K562 (cell line): ENCODE data around the gene EHBP1L1. TPM values are rescaled to one million over a fixed set of nuclear protein-coding genes. Genes with fewer than 3 reads are reported as not detected.
A peak's percentile ranks its signal among the peaks of the same experiment; 100 is the strongest.

Source experiments
- ATAC-seq: fragments of 200-7000 bp; cut with Tn5 transposase; 3 replicates; pipeline ENCODE4 v1.9.1; 2020; ENCODE audit warnings: moderate library complexity
- BruUV-seq: library from RNA; stranded (reverse); fragments of 400-500 nt; replicated peaks from 2 replicates; lab custom pipeline; 2021; lab: Mats Ljungman, UMichigan
- CTCF ChIA-PET: fragments of 300-600 bp; formaldehyde crosslinking; extraction: SDS; loops from one replicate; lab custom pipeline; 2021; ENCODE audit warnings: low intra/inter-chr PET ratio; lab: Yijun Ruan, JAX
- POLR2A ChIA-PET: fragments of 300-600, 350-650 bp; sonication (Branson Sonifier 250); formaldehyde crosslinking; extraction: SDS; loops from one replicate; lab custom pipeline; 2021; ENCODE audit warnings: antibody characterized with exemption, inconsistent platforms; lab: Yijun Ruan, JAX
- DNase-seq, 4 experiments: peaks; one replicate each; pipeline versions ENCODE4 v3.0.0 to v3.0.0-alpha.2; 2011 to 2018; ENCODE audit warnings: low spot score in 3 of 4, mixed read lengths in 3 of 4; ENCODE audit errors: extremely low read depth in 1 of 4
- FAIRE-seq: peaks from 2 replicates; lab custom pipeline; 2011; peaks lifted over from hg19 to GRCh38; lab: Jason Lieb, UNC
- H2AFZ ChIP-seq: 2 replicates; pipeline ENCODE4 v1.6.0; 2011; ENCODE audit warnings: low read depth, low read length, control low read depth, inconsistent platforms
- H3K27ac ChIP-seq: fragments of 200-600 bp; 3 replicates; pipeline ENCODE4 v1.8.0; 2011; ENCODE audit warnings: low read depth, mild to moderate bottlenecking, control low read depth, inconsistent platforms, low read length, moderate library complexity, mixed read lengths; ENCODE audit errors: extremely low read depth
- H3K27me3 ChIP-seq, 2 experiments: fragments of 300-600 bp in 1 of 2; 2 replicates in 1 of 2; 3 replicates in 1 of 2; pipeline versions ENCODE4 v1.6.0 to v1.8.0; 2011; ENCODE audit warnings: inconsistent platforms in 2 of 2, low read length in 2 of 2, mild to moderate bottlenecking in 1 of 2, mixed read lengths in 1 of 2, moderate library complexity in 1 of 2; ENCODE audit not compliant: control insufficient read depth in 2 of 2, insufficient read depth in 2 of 2
- H3K36me3 ChIP-seq: fragments of 300-600 bp; 3 replicates; pipeline ENCODE4 v1.8.0; 2011; ENCODE audit warnings: mild to moderate bottlenecking, low read length, inconsistent platforms; ENCODE audit not compliant: control insufficient read depth, insufficient read depth
- H3K4me1 ChIP-seq, 2 experiments: fragments of 200-600 bp in 1 of 2; replicated peaks in 1 of 2; 2 replicates in 1 of 2; 3 replicates in 1 of 2; pipeline versions ENCODE4 v1.5.1 to v1.8.0; 2011; ENCODE audit warnings: inconsistent platforms in 2 of 2, low read length in 2 of 2, mild to moderate bottlenecking in 1 of 2, mixed read lengths in 1 of 2, moderate library complexity in 1 of 2; ENCODE audit not compliant: control insufficient read depth in 2 of 2, insufficient read depth in 2 of 2
- H3K4me2 ChIP-seq: 2 replicates; pipeline ENCODE4 v1.6.1; 2011; ENCODE audit warnings: low read length, control low read depth, inconsistent platforms, mixed read lengths; ENCODE audit not compliant: insufficient read depth
- H3K4me3 ChIP-seq: fragments of 200-600 bp; sonication (generic), shearing (Covaris generic); 2 replicates; pipeline ENCODE4 v1.5.1; 2016; ENCODE audit warnings: control low read depth, inconsistent platforms
- H3K79me2 ChIP-seq: fragments of 200-600 bp; 3 replicates; pipeline ENCODE4 v1.8.0; 2011; ENCODE audit warnings: low read length, inconsistent platforms; ENCODE audit not compliant: control insufficient read depth, insufficient read depth
- H3K9ac ChIP-seq, 2 experiments: 2 replicates each; pipeline versions ENCODE4 v1.6.0 to v1.6.1; 2011; ENCODE audit warnings: low read depth in 2 of 2, low read length in 2 of 2, control low read depth in 1 of 2, inconsistent platforms in 1 of 2, mild to moderate bottlenecking in 1 of 2, mixed read lengths in 1 of 2; ENCODE audit not compliant: insufficient read depth in 1 of 2
- H3K9me1 ChIP-seq: one replicate; pipeline ENCODE4 v1.6.0; 2011; ENCODE audit warnings: inconsistent platforms, mild to moderate bottlenecking, low read length, moderate library complexity; ENCODE audit not compliant: control insufficient read depth, insufficient read depth
- H3K9me3 ChIP-seq: replicated peaks from 2 replicates; pipeline ENCODE4 v1.5.1; 2011; ENCODE audit warnings: low read depth, low read length, inconsistent platforms; ENCODE audit not compliant: control insufficient read depth, insufficient read depth
- H4K20me1 ChIP-seq: replicated peaks from 2 replicates; pipeline ENCODE4 v1.6.1; 2011; ENCODE audit warnings: low read length, inconsistent platforms, mixed read lengths; ENCODE audit not compliant: control insufficient read depth, insufficient read depth
- KLF6 ChIP-seq: fragments of 250-450 bp; sonication (Bioruptor Pico); IDR thresholded peaks from 2 replicates; pipeline ENCODE4 v1.4.0; 2020; ENCODE audit warnings: mild to moderate bottlenecking, moderate library complexity, borderline replicate concordance
- POLR2G ChIP-seq: fragments of 200-400 bp; formaldehyde crosslinking; IDR thresholded peaks from 2 replicates; pipeline ENCODE4 v1.6.1; 2017; ENCODE audit warnings: low read depth, mild to moderate bottlenecking, antibody characterized with exemption, low read length, moderate library complexity
- PRMT5 ChIP-seq: sonication (generic); formaldehyde crosslinking; IDR thresholded peaks from 2 replicates; pipeline ENCODE4 v1.5.0; 2020; ENCODE audit warnings: missing genetic modification reagents
- YBX1 ChIP-seq: fragments of 450-650 bp; IDR thresholded peaks from 2 replicates; pipeline ENCODE4 v1.7.1; 2016; ENCODE audit warnings: mild to moderate bottlenecking
- WGBS: fragments of 100-300 bp; shearing (Covaris generic); methylation state at CpG from one replicate; pipeline ENCODE4 v1.1.6; 2016; ENCODE audit warnings: low coverage, mixed read lengths; ENCODE audit not compliant: insufficient coverage; ENCODE audit errors: missing lambda C conversion rate; 5-methylcytosine and 5-hydroxymethylcytosine counted together
- in situ Hi-C: fragments of 300-500 bp; cut with MboI; formaldehyde crosslinking; loops from 4 replicates; pipeline ENCODE4 v1.15.0; 2018; ENCODE audit warnings: inconsistent platforms, mixed read lengths
- intact Hi-C: fragments of 100-400 bp; cut with micrococcal nuclease; formaldehyde crosslinking; loops from 2 replicates; pipeline ENCODE4 v1.14.2; 2022
- polyA plus RNA-seq, 8 experiments: library from polyadenylated mRNA; depleted of rRNA in 4 of 8; stranded (reverse) in 5 of 8; unstranded in 3 of 8; fragments of >200 nt; fragmentation: Nextera tagmentation in 2 of 8; fragmentation: Illumina TruSeq in 1 of 8; extraction: Ambion mirVana in 2 of 8; extraction: Trizol in 1 of 8; gene quantifications; 2 replicates each; pipeline versions ENCODE4 v1.2.1 to v1.2.3, GENCODE V29; 2011 to 2014; ENCODE audit warnings: inconsistent platforms in 1 of 8, missing spikeins in 1 of 8
- total RNA-seq, 7 experiments: library from RNA; depleted of rRNA in 6 of 7; stranded (reverse); fragments of >200 nt in 6 of 7; fragmentation: Illumina TruSeq in 2 of 7; extraction: Trizol in 2 of 7; gene quantifications; 2 replicates each; pipeline versions ENCODE4 v1.2.1 to v1.2.3, GENCODE V29; 2011 to 2021; ENCODE audit warnings: low replicate concordance in 1 of 7
- TF ChIP-seq, protein P1 (sequence below): sonication (generic); formaldehyde crosslinking; IDR thresholded peaks from 2 replicates; pipeline ENCODE4 v1.8.1; 2023; ENCODE audit warnings: mild to moderate bottlenecking, missing genetic modification reagents
- TF ChIP-seq, protein P2 (sequence below): IDR thresholded peaks from 2 replicates; pipeline ENCODE4 v1.6.1; 2011; ENCODE audit warnings: borderline replicate concordance, low read depth, mild to moderate bottlenecking, moderate library complexity, low read length; ENCODE audit not compliant: insufficient read depth, poor library complexity, severe bottlenecking

EHBP1L1 gene
- total and polyA plus RNA-seq, 9 of the 15 experiments (the other 6 are each of a cell fraction or from before 2014, with no cell fraction given), result 0.03 to 87.1 (median 26.3) TPM

DNA sequence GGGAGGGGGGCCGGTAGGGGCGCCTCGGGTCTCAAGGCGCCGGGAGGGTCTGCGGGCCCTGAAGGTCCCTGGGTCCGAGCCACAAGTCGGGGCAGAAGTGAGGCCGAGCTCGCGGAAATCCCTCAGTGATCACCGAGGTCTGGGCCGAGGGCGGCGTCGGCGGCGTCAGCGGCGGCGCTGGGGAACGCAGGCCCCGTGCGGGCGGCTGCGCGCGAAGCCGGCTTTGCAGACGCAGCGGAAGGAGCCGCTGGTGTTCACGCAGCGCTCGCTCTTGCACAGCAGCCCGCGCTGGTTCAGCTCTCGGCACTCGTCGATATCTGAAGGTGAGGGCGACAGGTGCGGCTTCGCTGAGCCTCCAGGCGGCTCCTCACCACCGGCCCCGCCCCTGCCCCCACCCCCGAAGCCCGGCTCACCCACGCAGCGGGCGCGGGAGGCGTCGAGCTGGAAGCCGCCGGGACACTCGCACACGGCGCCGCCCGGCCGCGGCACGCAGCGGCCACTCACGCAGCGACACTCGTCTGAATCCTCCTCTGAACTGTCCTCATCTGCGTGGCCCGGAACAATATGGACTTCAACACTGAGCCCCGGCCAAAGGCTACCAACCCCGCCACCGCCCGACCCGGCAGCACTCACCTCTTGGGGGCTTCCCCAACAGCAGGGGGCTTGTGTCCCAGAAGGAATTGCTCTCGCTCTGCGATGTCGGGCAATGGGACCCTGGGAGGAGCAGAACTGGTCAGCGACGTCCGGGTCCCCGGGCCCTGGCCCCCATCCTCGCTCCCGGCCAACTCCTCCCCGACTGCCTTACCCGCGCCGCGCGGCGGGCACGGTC is 36.7 kb upstream of the EHBP1L1 start (continued):
- no peak for TF ChIP-seq PRMT5 (CRISPR knock-in tag)

DNA sequence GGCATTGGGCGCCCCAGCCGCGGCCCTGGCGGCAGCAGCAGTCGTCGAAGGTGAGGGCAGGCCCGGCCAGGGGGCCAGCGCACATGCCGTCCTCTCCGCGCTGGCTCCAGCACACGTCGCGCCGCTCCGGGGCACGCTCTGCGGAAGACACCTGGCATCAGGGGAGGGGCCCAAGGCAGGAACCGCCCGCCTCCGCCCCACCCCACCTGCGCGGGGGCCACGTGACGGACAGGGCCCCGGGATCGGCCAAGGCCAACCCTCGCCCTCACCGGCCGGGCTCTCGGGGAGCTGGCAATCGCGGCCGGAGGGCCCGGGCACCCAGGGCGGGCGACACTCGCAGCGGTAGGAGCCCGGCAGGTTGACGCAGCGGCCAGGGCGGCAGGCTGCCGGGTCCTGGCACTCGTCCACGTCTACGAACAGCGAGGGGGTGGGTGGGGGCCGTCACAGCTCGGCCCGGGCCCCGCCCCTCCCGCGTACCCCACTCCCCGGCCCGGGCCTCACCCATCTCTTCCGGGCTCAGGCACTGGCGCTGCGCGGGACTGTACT is 36.0 kb upstream of the EHBP1L1 start:
- peak overlapping the region in 1 of 2 experiments; percentile 95; a peak in 3 of 4 replicates for H3K9ac ChIP-seq
- H3K9me1 ChIP-seq, result no peaks in the 10 kb centered on the region
- peaks cover 44% of the 10 kb centered on the region; the same call in 1 of the 3 replicates for H3K36me3 ChIP-seq
- peak overlapping the region; percentile 76 for H3K4me3 ChIP-seq
- H3K79me2 ChIP-seq, result no peaks in the 10 kb centered on the region; the same call in 2 of the 3 replicates
- ATAC-seq (no peak; the same call in 2 of the 3 replicates), FAIRE-seq (no peak), DNase-seq (peak in 1 of 4 experiments; percentile 44)
- in situ Hi-C loops (no loop called here), intact Hi-C loops (loop anchor here (1.0 to 10.0 kb wide), 3 partner anchors 30 to 275 kb away; partner anchors contain the start of gene ZNRD2)
- peak overlapping the region; percentile 99; the same call in 1 of the 2 replicates for H2AFZ ChIP-seq
- ChIA-PET POLR2A (interaction anchor here (0.6 to 2.7 kb wide), 11 partner anchors 12 to 121 kb away, joined by 3 to 16 read pairs (median 5); partner anchors contain the start of genes FAM89B, MALAT1, NEAT1 and ZNRD2), CTCF (interaction anchor here (0.9 to 3.1 kb wide), 3 partner anchors 33 to 278 kb away, joined by 3 to 63 read pairs (median 6); partner anchors contain the start of genes FAM89B and ZNRD2)
- BruUV-seq, result no TSS peak
- H3K27ac ChIP-seq, result peak overlapping the region; percentile 78; the same call in 1 of the 3 replicates
- no peaks in the 10 kb centered on the region for H3K27me3 ChIP-seq
- H3K4me2 ChIP-seq, result peak overlapping the region; percentile 99
- peaks cover 9 to 46% of the 10 kb centered on the region in 2 experiments for H3K4me1 ChIP-seq
- no peaks in the 10 kb centered on the region for H3K9me3 ChIP-seq
- no peaks in the 10 kb centered on the region for H4K20me1 ChIP-seq
- WGBS, result 16% methylated on average over 11 of the region's 60 CpGs
- TF ChIP-seq, protein P1, sequence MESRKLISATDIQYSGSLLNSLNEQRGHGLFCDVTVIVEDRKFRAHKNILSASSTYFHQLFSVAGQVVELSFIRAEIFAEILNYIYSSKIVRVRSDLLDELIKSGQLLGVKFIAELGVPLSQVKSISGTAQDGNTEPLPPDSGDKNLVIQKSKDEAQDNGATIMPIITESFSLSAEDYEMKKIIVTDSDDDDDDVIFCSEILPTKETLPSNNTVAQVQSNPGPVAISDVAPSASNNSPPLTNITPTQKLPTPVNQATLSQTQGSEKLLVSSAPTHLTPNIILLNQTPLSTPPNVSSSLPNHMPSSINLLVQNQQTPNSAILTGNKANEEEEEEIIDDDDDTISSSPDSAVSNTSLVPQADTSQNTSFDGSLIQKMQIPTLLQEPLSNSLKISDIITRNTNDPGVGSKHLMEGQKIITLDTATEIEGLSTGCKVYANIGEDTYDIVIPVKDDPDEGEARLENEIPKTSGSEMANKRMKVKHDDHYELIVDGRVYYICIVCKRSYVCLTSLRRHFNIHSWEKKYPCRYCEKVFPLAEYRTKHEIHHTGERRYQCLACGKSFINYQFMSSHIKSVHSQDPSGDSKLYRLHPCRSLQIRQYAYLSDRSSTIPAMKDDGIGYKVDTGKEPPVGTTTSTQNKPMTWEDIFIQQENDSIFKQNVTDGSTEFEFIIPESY (CRISPR knock-in tag), result peak; percentile 46
- TF ChIP-seq POLR2G (peak; percentile 64), KLF6 (CRISPR knock-in tag) (peak; percentile 26; the same call in 1 of the 2 replicates), YBX1 (no peak)
- TF ChIP-seq, protein P2, sequence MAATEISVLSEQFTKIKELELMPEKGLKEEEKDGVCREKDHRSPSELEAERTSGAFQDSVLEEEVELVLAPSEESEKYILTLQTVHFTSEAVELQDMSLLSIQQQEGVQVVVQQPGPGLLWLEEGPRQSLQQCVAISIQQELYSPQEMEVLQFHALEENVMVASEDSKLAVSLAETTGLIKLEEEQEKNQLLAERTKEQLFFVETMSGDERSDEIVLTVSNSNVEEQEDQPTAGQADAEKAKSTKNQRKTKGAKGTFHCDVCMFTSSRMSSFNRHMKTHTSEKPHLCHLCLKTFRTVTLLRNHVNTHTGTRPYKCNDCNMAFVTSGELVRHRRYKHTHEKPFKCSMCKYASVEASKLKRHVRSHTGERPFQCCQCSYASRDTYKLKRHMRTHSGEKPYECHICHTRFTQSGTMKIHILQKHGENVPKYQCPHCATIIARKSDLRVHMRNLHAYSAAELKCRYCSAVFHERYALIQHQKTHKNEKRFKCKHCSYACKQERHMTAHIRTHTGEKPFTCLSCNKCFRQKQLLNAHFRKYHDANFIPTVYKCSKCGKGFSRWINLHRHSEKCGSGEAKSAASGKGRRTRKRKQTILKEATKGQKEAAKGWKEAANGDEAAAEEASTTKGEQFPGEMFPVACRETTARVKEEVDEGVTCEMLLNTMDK, result peak; percentile 89
